HG03108 (cell line): ENCODE measurements around the gene PPP2R5B.

Experiments
- ATAC-seq: cut with Tn5 transposase; IDR thresholded peaks from one replicate; pipeline ENCODE4 v1.9.1; 2021; ENCODE audit warnings: moderate library complexity; ENCODE audit not compliant: unreplicated experiment

PPP2R5B gene

GRCh38 chr11:64906314-64906635 is 18.2 kb upstream of the PPP2R5B start:
- no peak for ATAC-seq

- no peak for ATAC-seq
These were observed 15.7 kb upstream of the PPP2R5B start for GRCh38 chr11:64908766-64909165.

GRCh38 chr11:64909653-64910343 is 14.7 kb upstream of the PPP2R5B start:
- no peak for ATAC-seq

DNA sequence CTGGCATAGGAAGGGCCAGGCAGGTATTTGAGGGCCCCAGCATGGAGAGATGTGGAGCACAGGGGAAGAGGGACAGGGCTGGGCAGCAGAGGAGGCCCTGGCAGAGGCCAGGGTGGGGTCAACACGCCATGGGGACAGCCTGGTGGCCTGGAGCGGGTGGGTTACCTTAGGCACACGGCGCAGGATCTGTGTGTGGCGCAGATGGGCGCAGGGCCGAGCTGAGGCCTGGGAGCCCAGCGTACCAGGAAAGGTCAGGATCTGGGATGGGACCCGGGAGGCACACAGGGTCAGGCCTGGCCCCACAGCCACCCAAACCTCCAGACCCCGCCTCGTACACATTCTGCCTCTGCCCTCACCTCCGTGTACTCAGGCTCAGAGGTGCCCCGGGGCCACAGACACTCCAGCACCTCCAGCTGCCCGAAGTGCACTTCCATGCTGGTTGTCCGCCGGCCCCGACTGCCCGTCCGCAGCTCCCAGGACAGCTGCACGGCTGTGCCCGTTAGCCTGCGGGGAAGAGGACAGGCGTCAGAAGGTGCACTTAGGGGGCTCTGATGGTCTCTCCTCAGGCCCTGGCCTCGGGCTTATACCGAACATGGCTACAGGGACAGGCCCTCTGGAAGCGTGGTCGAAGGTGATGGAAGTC is 13.9 kb upstream of the PPP2R5B start:
- ATAC-seq: no peak

- no peak for ATAC-seq
These were observed 13.3 kb upstream of the PPP2R5B start for GRCh38 chr11:64911142-64911541.

DNA sequence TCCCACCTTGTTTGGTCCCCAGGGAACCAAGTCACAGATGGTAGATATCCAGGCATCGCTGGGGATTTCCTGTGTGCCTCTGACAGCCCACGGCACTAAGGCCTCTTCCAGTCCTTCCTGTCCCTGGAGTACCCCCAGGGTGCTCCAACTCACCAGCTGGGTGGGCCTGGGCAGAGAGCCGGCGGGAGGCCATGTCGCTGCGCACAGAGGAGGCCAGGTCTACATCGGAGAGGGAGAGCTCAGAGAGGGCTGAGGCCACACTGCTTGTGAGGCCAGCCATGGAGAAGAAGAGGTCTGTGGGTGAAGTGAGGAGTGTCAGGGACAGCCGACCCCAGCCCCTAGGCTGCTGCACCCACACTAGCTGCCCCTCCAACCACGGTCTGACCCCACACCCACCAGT is 12.8 kb upstream of the PPP2R5B start:
- ATAC-seq: no peak

DNA sequence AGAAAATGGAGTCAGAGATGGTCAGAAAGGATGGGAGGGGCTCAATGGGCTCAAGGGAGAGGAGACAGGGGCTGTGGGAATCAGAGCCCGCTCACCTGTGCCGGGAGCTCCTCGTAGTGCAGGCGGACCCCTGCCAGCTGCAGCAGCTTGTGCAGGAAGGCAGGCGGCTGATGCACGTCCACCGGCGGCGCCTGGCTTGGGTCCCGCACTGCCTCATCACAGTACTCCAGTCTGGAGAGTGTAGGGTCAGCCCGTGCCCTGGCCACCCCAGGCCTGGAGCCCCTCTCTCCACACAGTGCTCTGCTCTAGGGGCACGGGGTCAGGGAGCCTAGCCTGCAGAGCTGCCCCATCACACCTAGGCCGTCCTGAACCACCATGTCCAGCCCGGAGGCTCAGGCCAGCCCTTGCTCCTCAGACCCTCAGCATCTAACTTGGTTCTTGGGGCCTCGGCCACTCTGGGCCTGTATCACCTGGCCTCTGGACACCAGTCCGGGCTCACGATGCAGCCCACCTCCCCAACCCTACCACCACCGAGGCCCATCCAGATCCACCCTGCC is 11.2 kb upstream of the PPP2R5B start:
- no peak for ATAC-seq

DNA sequence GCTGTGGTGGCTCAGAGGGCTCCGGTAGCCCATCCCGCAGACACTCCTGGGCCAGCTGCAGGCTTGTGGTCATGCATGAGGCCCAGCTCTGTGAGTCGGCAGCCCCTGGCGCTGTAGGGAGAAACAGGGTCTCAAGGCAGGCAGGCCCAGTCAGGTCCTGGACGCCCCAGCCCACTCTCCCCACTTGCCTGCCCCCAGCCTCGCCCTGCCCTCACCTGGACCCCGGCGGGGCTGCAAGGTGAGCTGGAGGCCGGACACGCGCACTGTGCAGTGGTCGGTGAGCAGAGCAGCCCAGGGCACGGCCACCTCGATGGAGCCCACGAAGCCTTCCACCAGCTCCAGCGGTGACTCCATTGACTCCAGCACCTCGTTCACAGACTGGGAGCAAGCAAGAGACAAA is 10.4 kb upstream of the PPP2R5B start:
- ATAC-seq: no peak

GRCh38 chr11:64915376-64915887 is 9.1 kb upstream of the PPP2R5B start:
- no peak for ATAC-seq

GRCh38 chr11:64916040-64916774 is 8.3 kb upstream of the PPP2R5B start:
- ATAC-seq: no peak

GRCh38 chr11:64916775-64917662 is 7.5 kb upstream of the PPP2R5B start, which contains the start of gene ATG2A:
TSS of gene ATG2A (minus strand) at chr11:64917209. CDS start at chr11:64917135, 74 bp downstream.
- peak; percentile 95 for ATAC-seq

GRCh38 chr11:64917663-64917995 is 6.9 kb upstream of the PPP2R5B start:
- ATAC-seq: no peak

GRCh38 chr11:64918017-64918416 is 6.5 kb upstream of the PPP2R5B start:
- ATAC-seq: no peak

DNA sequence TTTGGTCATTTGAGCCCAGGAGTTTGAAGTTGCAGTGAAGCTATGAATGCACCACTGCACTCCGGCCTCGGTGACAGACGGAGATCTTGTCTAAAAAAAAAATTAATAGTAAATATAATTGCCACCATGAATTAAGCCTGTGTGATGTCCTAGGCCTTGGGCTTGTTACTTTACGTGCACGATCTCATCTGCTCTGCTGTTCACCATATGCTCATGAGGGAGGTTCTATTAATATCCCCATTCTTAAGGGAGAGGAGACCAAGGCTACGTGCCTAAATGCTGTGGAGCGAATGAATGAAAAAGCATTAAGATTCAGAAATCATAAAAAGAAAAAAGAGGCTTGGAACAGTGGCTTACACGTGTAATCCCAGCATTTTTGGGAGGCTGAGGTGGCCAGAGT is 4.9 kb upstream of the PPP2R5B start:
- ATAC-seq: no peak

DNA sequence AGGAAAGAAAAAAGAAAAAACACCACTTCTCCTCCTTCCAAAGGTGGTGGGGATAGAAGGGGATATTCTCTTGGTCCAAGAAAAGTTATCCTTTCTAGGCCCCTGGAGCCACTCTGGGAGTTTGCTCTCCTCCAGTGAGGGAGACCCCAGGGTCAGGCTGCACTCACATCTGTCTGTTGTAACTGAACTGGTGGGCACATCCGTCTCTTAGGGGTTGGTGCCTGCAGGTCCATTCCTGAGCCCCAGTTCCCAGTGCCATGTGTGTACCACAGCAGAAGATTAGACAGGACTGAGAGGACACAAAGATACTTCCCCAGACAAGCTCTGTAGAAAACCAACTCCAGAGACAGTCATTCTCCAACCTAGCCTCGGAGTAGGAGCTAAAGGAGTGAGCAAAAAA is 4.4 kb upstream of the PPP2R5B start:
- ATAC-seq: no peak

DNA sequence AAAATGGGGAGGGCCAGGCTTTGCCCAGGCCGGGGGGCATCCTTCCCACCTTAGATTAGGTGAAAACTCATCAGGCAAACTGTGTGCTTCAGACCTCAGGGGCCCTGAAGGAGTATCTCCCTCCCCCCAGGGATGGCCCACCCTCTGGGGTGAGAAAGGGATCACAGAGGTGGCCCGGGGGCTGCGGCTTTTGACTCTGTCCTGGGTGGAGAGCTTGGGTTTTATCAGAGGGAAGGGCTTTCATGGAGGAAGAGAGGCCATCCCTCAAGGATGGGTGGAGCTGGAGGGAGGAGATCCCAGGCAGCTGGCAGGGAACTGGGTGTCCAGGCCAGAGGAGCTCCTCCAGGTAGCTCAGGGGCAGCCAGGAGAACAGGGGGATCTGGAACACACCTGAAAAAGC is 3.1 kb upstream of the PPP2R5B start:
- ATAC-seq: no peak

DNA sequence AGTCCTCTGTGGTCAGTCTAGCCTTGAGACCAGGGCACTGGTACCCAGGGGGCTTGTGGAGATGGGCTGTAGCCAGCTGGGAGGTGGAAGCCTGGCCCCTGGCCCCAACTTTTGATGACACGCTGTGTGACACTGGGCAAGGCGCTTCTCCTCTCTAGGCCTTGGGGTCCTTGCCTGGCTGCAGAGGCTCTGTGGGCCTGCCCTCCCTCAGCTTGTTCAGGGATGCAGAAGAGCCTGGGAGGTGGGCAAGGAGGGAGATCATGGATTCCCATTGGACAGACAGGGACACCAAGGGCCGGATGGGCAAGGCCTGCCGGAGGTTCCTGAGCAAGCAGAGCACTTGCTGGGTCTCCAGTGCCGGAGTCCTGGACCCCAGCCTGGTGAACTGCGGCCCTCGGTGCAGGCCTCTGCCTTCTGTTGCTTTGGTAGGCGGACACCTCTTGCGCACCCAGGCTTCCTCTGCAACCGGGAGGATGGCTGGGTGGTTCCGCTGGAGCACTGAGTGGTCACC is 1.3 kb upstream of the PPP2R5B start:
- no peak for ATAC-seq

DNA sequence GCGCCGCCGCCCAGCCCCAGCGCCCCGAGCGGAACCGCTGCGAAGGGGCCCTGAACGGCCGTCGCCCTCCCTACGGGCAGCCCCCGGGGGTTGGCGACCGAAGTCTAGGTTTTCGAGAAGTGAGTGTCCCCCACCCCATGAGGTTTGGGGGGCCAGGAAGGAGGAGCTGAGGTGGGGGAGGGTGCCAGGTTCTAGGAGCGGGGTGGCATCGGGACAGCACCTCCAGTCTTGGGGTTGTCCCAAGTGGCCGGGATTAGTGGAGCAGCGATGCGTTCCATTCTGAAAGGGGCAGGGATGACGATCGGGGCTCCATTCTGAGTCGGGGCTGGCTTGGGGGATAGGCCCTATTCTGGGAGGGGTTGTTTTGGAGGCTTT is 408 bp downstream of the PPP2R5B start:
- ATAC-seq: peak; percentile 3

DNA sequence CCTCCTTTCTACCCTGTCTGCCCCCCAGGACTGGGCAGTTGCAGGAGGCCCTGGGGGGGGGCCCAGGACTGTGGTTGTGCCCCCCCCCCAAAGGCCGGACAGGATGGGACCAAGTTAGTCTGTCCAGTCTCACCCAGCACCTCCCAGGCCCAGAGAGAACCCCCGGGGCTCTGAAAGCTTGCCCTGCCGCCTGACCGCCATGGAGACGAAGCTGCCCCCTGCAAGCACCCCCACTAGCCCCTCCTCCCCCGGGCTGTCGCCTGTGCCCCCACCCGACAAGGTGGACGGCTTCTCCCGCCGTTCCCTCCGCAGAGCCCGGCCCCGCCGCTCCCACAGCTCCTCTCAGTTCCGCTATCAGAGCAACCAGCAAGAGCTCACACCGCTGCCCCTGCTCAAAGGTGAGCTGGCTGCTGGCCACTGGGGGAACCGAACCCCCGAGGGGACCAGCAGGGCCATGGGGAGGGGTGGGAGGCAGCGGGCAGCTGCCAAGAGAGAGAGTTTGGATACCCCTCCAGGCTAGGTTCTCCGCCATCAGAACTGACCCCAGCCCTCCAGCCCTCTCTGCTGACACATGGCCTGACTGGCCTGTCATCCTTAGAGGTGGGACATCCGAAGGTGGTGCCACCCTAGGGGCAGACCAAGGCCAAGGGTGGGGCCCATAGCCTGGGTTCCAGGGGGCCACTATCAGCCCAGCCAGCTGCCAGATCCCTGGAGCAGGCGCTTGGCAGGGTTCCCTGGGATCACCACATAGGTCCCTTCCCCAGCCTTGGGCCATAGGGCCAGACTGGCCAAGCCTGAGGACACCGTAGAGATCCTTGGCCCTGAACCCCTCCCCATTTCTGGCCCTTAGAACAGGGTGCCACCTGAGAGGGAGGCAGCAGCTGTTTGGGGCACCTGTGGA is 1.3 kb downstream of the PPP2R5B start:
- no peak for ATAC-seq

DNA sequence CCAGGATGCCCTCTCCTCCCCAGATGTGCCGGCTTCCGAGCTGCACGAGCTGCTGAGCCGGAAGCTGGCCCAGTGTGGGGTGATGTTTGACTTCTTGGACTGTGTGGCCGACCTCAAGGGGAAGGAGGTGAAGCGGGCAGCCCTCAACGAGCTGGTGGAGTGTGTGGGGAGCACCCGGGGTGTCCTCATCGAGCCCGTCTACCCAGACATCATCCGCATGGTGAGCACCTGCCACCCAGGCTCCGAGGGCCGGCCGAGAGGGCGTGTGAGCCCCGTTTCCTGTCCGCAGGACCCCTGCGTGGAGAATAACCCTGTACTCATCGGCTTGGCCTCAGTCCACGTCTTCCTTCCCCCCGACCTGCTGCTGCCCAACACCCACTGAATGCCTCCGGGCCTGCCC is 2.2 kb downstream of the PPP2R5B start:
- ATAC-seq: no peak
